Measurements from ENCODE around the gene FAM107A. TPM values are rescaled to one million over a fixed set of nuclear protein-coding genes. Genes with fewer than 3 reads are reported as not detected.

The FAM107A gene
- total RNA-seq, 1 donor from 2014 or later = 115 TPM

GRCh38 chr3:58518291-58518789 is 58.9 kb downstream of the FAM107A start:
- H3K27ac ChIP-seq (replicated peaks) = no peak overlapping the region
- H3K9me3 ChIP-seq (replicated peaks) = no peaks in the 10 kb centered on the region
- no peaks in the 10 kb centered on the region for H3K27me3 ChIP-seq (ENCODE audit: low read depth)
- intact Hi-C loops (cut with micrococcal nuclease) = no loop called here
- no peak for TF ChIP-seq CTCF (IDR thresholded peaks at IDR 0.05; ENCODE audit: borderline replicate concordance)
- peaks cover 98% of the 10 kb centered on the region for H3K36me3 ChIP-seq
- H3K4me1 ChIP-seq = no peaks in the 10 kb centered on the region
- H3K4me3 ChIP-seq = no peak overlapping the region
- DNase-seq = no peak

GRCh38 chr3:58514405-58514804 is 62.8 kb downstream of the FAM107A start:
- H3K36me3 ChIP-seq = peaks cover 85% of the 10 kb centered on the region

More at GRCh38 chr3:58514405-58514804, 62.8 kb downstream of the FAM107A start:
- DNase-seq = no peak
- H3K9me3 ChIP-seq (replicated peaks) = no peaks in the 10 kb centered on the region
- H3K27ac ChIP-seq (replicated peaks) = no peak overlapping the region
- no peak for TF ChIP-seq CTCF (IDR thresholded peaks at IDR 0.05; ENCODE audit: borderline replicate concordance)
- no peak overlapping the region for H3K4me3 ChIP-seq
- intact Hi-C loops (cut with micrococcal nuclease) = no loop called here
- H3K4me1 ChIP-seq = no peaks in the 10 kb centered on the region
- H3K27me3 ChIP-seq (ENCODE audit: low read depth) = no peaks in the 10 kb centered on the region

Other genes starting within 250 kb of the FAM107A start
- gene PXK, start 244.5 kb downstream of the FAM107A start, total RNA-seq = 9.2 TPM
- gene PDHB, start 143.6 kb downstream of the FAM107A start, total RNA-seq = 195 TPM
- gene KCTD6, start 85.3 kb downstream of the FAM107A start, total RNA-seq = 6.2 TPM
- gene ACOX2, start 40.2 kb downstream of the FAM107A start, total RNA-seq = 37.2 TPM
- 0.16 TPM for gene FAM3D, start 89.4 kb upstream of the FAM107A start, total RNA-seq